Measurements from ENCODE around the gene CKAP4. TPM values are rescaled to one million over a fixed set of nuclear protein-coding genes. Genes with fewer than 3 reads are reported as not detected.
A peak's percentile ranks its signal among the peaks of the same experiment; 100 is the strongest.
"Not testable (repeated sequence)": the region's sequence is repeated elsewhere in the genome, so short reads cannot be mapped to it uniquely, and the experiment has no call there.

Gene CKAP4, protein sequence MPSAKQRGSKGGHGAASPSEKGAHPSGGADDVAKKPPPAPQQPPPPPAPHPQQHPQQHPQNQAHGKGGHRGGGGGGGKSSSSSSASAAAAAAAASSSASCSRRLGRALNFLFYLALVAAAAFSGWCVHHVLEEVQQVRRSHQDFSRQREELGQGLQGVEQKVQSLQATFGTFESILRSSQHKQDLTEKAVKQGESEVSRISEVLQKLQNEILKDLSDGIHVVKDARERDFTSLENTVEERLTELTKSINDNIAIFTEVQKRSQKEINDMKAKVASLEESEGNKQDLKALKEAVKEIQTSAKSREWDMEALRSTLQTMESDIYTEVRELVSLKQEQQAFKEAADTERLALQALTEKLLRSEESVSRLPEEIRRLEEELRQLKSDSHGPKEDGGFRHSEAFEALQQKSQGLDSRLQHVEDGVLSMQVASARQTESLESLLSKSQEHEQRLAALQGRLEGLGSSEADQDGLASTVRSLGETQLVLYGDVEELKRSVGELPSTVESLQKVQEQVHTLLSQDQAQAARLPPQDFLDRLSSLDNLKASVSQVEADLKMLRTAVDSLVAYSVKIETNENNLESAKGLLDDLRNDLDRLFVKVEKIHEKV
- 100 to 1,000 TPM in 1 of 8 experiments, 10 to 100 TPM in 7; 38.0 to 132 (median 50.4) TPM for total RNA-seq

DNA sequence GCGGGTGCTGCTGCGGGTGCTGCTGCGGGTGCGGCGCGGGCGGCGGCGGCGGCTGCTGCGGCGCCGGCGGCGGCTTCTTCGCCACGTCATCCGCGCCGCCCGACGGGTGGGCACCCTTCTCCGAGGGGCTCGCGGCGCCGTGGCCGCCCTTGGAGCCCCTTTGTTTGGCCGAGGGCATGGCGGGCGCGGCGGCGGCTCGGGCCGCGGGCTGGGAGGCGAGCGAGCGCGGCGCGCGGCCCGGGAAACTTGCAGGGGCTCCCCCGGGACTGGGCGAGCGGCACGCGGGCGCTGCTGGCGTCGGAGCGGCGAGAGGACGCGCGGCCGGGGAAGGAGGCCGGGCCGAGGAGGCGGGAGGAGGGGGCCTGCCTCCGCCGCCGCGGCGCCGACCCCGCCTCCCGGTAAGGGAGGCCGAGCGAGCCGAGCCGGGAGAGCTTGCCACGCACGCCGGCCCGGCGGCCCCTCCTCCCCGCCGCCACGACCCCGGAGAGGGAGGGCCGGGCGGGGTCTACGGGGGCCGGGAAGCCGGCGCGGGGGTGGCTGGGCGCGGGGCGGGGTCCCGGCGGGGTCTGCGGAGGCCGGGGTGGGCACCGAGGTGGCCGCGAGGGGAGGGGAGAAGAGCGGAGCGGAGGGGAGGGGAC, at the start of gene CKAP4:
Gene CKAP4 (minus strand): TSS at position 347 of the 638 bp plus-strand sequence. CDS start 169 bp downstream, at position 178.
- in situ Hi-C loops (cut with MboI; ENCODE audit: low pct_unique_long_range_greater_than_20kb in 2 of 9, low sequenced_read_pairs in 9 of 9, unreplicated experiment in 9 of 9) = loop anchor here in 2 of 9 experiments (25.0 kb wide), 2 partner anchors 90 to 665 kb away; no protein-coding TSS in a partner anchor
- ATAC-seq (replicated peaks in 6 of 8) = peak; percentile 20 to 87 (median 82)

DNA sequence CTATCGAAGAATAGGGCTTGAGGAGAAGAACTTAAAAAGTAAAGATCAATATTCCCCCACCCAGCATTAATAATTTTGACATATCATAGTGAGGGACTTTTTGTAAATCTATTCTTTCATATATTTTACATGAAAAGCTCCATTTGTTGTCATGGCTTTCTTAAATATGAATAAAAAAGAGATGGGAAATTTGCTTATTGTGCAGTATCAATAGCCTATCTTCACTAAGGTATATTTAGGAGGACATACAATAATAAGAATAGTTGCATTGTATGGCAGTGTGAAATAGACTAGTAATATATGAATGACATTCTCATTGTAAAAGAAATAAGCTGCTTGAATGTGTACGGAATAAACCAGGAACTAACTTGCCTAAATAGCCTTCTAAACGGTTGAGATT, 49.3 kb upstream of the CKAP4 start:
- 41 to 96% (median 87%) methylated on average over 2 to 3 of the region's 3 CpGs; no CpG with 5 or more reads in 1 of the 10 experiments for WGBS, 10 experiments
- H3K27ac ChIP-seq = no peak overlapping the region

More for the DNA sequence above, at the start of gene CKAP4:
- Histone ChIP-seq H3K4me1 (replicated peaks in 1 of 2) (peaks cover 24 to 25% of the 10 kb centered on the region in 2 donors), H3K27ac (peak within 1 kb of the TSS; percentile 95 to 96), H3K4me3 (peak within 1 kb of the TSS; percentile 56 to 98 (median 80))
- WGBS, 10 experiments = 40% methylated on average over 1 of the region's 102 CpGs; no CpG with 5 or more reads in 9 of the 10 experiments

DNA sequence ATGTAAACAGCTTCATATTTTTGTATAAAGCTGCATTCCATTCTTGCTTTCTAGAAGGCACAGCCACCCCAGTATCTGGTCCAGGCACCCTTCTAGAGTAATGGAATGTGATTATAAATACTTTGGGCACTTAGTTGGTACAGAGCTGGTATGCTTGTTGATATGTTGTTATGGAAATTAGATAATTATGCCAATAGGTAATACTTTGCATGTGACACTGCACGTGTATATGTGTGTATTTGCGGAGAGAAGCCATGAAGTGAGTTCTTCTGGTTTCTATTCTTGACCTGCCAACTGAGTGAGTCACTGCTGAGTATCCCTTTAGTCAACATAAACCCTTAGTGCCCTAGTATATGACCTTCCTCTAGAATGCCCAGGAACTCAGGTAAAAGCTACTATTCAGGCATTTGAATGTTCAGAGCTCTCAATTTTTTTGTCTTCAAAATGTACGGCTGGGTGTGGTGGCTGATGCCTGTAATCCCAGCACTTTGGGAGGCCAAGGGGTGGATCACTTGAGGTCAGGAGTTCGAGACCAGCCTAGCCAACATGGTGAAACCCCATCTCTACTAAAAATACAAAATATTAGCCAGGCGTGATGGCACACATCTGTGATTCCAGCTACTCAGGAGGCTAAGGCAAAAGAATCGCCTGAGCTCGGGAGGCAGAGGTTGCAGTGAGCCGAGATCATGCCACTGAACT, 48.5 kb upstream of the CKAP4 start:
- in situ Hi-C loops (cut with MboI; ENCODE audit: low pct_unique_long_range_greater_than_20kb in 2 of 9, low sequenced_read_pairs in 9 of 9, unreplicated experiment in 9 of 9) = no loop called here
- peak in 1 of 8 experiments; percentile 45 for ATAC-seq (replicated peaks in 6 of 8)

More for the DNA sequence above, 49.3 kb upstream of the CKAP4 start:
- no peak overlapping the region for H3K4me3 ChIP-seq
- in situ Hi-C loops (cut with MboI; ENCODE audit: low pct_unique_long_range_greater_than_20kb in 2 of 9, low sequenced_read_pairs in 9 of 9, unreplicated experiment in 9 of 9) = no loop called here
- ATAC-seq (replicated peaks in 6 of 8) = no peak
- peaks cover 0 to 3% of the 10 kb centered on the region in 2 donors for H3K4me1 ChIP-seq (replicated peaks in 1 of 2)

GRCh38 chr12:106292339-106292738, 44.5 kb upstream of the CKAP4 start:
- Histone ChIP-seq H3K4me3 (no peak overlapping the region), H3K4me1 (replicated peaks in 1 of 2) (peaks cover 0 to 6% of the 10 kb centered on the region in 2 donors), H3K27ac (no peak overlapping the region)
- in situ Hi-C loops (cut with MboI; ENCODE audit: low pct_unique_long_range_greater_than_20kb in 2 of 9, low sequenced_read_pairs in 9 of 9, unreplicated experiment in 9 of 9) = no loop called here
- 67 to 100% (median 77%) methylated on average over 1 to 5 of the region's 5 CpGs; no CpG with 5 or more reads in 1 of the 10 experiments for WGBS, 10 experiments
- no peak for ATAC-seq (replicated peaks in 6 of 8)

More for the DNA sequence above, 48.5 kb upstream of the CKAP4 start:
- no peaks in the 10 kb centered on the region for H3K4me1 ChIP-seq (replicated peaks in 1 of 2)
- 51 to 100% (median 89%) methylated on average over 2 to 7 of the region's 8 CpGs; no CpG with 5 or more reads in 2 of the 10 experiments for WGBS, 10 experiments
- H3K4me3 ChIP-seq = no peak overlapping the region
- H3K27ac ChIP-seq = no peak overlapping the region

- ATAC-seq (replicated peaks in 6 of 8) = no peak
- H3K4me1 ChIP-seq (replicated peaks in 1 of 2) = peaks cover 0 to 6% of the 10 kb centered on the region in 2 donors
- WGBS, 10 experiments = 50 to 100% (median 76%) methylated on average over 1 to 5 of the region's 5 CpGs
- in situ Hi-C loops (cut with MboI; ENCODE audit: low pct_unique_long_range_greater_than_20kb in 2 of 9, low sequenced_read_pairs in 9 of 9, unreplicated experiment in 9 of 9) = no loop called here
- H3K27ac ChIP-seq = no peak overlapping the region
- no peak overlapping the region for H3K4me3 ChIP-seq
Measured at GRCh38 chr12:106291342-106291741, 43.5 kb upstream of the CKAP4 start.

GRCh38 chr12:106290666-106291065, 42.8 kb upstream of the CKAP4 start:
- H3K4me3 ChIP-seq = no peak overlapping the region

DNA sequence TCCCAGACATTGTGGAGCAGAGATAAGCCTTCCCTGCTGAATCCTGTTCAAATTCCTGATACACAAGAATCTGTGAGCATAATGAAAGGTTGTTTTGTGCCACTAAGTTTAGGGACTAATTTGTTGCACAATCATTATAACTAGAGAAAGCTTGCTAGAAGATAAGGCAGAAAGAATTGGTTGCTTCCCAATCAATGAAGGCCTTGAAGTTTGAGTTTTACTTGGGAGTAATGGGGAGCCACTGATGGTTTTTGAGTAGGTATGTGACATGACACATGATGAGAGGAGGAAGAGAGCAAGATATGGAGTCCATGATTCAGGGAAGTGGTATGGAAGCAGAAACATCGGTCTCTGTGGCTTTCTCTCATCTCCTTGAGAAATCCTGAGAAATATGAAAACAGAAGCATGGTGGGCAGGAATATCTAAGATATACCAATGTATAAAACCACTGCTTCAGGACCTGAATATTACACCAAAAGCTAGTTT, 41.4 kb upstream of the CKAP4 start:
- no peak overlapping the region for H3K27ac ChIP-seq
- H3K4me3 ChIP-seq = no peak overlapping the region
- ATAC-seq (replicated peaks in 6 of 8) = no peak
- H3K4me1 ChIP-seq (replicated peaks in 1 of 2) = peaks cover 0 to 6% of the 10 kb centered on the region in 2 donors
- 43 to 100% (median 78%) methylated on average over 1 of the region's 1 CpG; no CpG with 5 or more reads in 3 of the 10 experiments for WGBS, 10 experiments
- in situ Hi-C loops (cut with MboI; ENCODE audit: low pct_unique_long_range_greater_than_20kb in 2 of 9, low sequenced_read_pairs in 9 of 9, unreplicated experiment in 9 of 9) = loop anchor here in 1 of 9 experiments (10.0 kb wide), 1 partner anchor 54 kb away; no protein-coding TSS in a partner anchor

More at GRCh38 chr12:106290666-106291065, 42.8 kb upstream of the CKAP4 start:
- Histone ChIP-seq H3K4me1 (replicated peaks in 1 of 2) (peaks cover 0 to 6% of the 10 kb centered on the region in 2 donors), H3K27ac (no peak overlapping the region)
- in situ Hi-C loops (cut with MboI; ENCODE audit: low pct_unique_long_range_greater_than_20kb in 2 of 9, low sequenced_read_pairs in 9 of 9, unreplicated experiment in 9 of 9) = no loop called here
- no peak for ATAC-seq (replicated peaks in 6 of 8)
- 33 to 100% (median 86%) methylated on average over 1 to 2 of the region's 2 CpGs; no CpG with 5 or more reads in 3 of the 10 experiments for WGBS, 10 experiments

GRCh38 chr12:106288494-106289195, 40.8 kb upstream of the CKAP4 start:
- in situ Hi-C loops (cut with MboI; ENCODE audit: low pct_unique_long_range_greater_than_20kb in 2 of 9, low sequenced_read_pairs in 9 of 9, unreplicated experiment in 9 of 9) = loop anchor here in 1 of 9 experiments (10.0 kb wide), 1 partner anchor 54 kb away; no protein-coding TSS in a partner anchor
- no peak overlapping the region for H3K4me3 ChIP-seq
- no peak overlapping the region for H3K27ac ChIP-seq
- H3K4me1 ChIP-seq (replicated peaks in 1 of 2) = peaks cover 0 to 6% of the 10 kb centered on the region in 2 donors
- WGBS, 10 experiments = 17 to 80% (median 71%) methylated on average over 2 to 9 of the region's 9 CpGs
- peak; percentile 48 to 100 (median 84) for ATAC-seq (replicated peaks in 6 of 8)

- H3K4me1 ChIP-seq (replicated peaks in 1 of 2) = peaks cover 0 to 6% of the 10 kb centered on the region in 2 donors
- in situ Hi-C loops (cut with MboI; ENCODE audit: low pct_unique_long_range_greater_than_20kb in 2 of 9, low sequenced_read_pairs in 9 of 9, unreplicated experiment in 9 of 9) = loop anchor here in 1 of 9 experiments (10.0 kb wide), 1 partner anchor 53 kb away; no protein-coding TSS in a partner anchor
- ATAC-seq (replicated peaks in 6 of 8) = no peak
- WGBS, 10 experiments = 0 to 100% (median 73%) methylated on average over 1 of the region's 1 CpG; no CpG with 5 or more reads in 2 of the 10 experiments
- H3K4me3 ChIP-seq = no peak overlapping the region
- no peak overlapping the region for H3K27ac ChIP-seq
Measured at GRCh38 chr12:106288101-106288493, 40.3 kb upstream of the CKAP4 start.

DNA sequence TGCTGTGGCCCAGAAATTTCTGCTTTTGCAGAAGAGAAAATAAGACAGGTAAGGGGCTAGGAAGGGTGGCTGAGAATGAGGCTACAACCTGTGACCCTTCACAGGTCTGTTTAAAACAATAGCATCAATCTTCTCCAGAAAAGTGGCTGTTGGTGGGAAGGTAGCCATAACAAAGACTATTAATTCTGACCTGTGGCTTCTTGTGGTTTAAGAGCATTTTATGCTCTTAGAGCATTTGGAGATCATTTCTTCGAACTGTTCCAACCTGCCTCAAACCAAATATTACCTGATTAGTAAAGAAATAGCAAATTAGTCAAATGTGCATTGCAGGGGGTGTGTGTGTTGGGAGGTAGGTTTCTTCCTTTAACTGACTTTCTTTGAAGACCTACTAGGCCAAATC, 39.5 kb upstream of the CKAP4 start:
- no peak overlapping the region for H3K27ac ChIP-seq
- H3K4me3 ChIP-seq = no peak overlapping the region
- in situ Hi-C loops (cut with MboI; ENCODE audit: low pct_unique_long_range_greater_than_20kb in 2 of 9, low sequenced_read_pairs in 9 of 9, unreplicated experiment in 9 of 9) = loop anchor here in 1 of 9 experiments (10.0 kb wide), 1 partner anchor 53 kb away; no protein-coding TSS in a partner anchor
- 40 to 100% (median 69%) methylated on average over 1 of the region's 1 CpG; no CpG with 5 or more reads in 6 of the 10 experiments for WGBS, 10 experiments
- ATAC-seq (replicated peaks in 6 of 8) = no peak
- H3K4me1 ChIP-seq (replicated peaks in 1 of 2) = peaks cover 0 to 6% of the 10 kb centered on the region in 2 donors

DNA sequence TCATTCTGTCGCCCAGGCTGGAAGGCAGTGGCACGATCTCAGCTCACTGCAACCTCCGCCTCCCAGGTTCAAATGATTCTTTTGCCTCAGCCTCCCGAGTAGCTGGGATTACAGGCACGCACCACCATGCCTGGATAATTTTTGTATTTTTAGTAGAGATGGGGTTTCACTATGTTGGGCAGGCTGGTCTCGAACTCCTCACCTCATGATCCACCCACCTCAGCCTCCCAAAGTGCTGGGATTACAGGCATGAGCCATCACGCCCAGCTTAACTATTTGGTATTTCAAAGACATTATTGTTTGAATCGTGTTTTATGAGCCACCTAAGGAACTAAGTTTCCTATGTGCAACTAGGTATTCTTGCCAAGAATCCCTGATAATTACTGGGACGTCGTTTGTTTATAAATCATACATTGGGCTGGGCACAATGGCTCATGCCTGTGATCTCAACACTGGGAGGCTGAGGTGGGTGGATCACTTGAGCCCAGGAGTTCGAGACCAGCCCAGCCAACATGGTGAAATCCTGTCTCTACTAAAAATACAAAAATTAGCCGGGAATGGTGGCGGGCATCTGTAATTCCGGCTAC, 38.8 kb upstream of the CKAP4 start:
- not testable (repeated sequence) for H3K4me3 ChIP-seq; H3K4me1 ChIP-seq (replicated peaks in 1 of 2); ATAC-seq (replicated peaks in 6 of 8); H3K27ac ChIP-seq
- 48 to 100% (median 92%) methylated on average over 1 to 12 of the region's 14 CpGs for WGBS, 10 experiments
- in situ Hi-C loops (cut with MboI; ENCODE audit: low pct_unique_long_range_greater_than_20kb in 2 of 9, low sequenced_read_pairs in 9 of 9, unreplicated experiment in 9 of 9) = loop anchor here in 1 of 9 experiments (10.0 kb wide), 1 partner anchor 52 kb away; no protein-coding TSS in a partner anchor

All from motor neuron (in vitro differentiated cells).